HL-60 (cell line): ENCODE measurements around the gene FRZB.

Experiments used
- DNase-seq, 2 experiments: peaks; one replicate each; pipeline ENCODE4 v3.0.0-alpha.2; 2010 to 2020; ENCODE audit warnings: low read depth in 1 of 2, low spot score in 1 of 2
- H3K27ac ChIP-seq: fragments of 250-450 bp; sonication (Bioruptor Pico); replicated peaks from 2 replicates; pipeline ENCODE4 v1.5.1; 2020; ENCODE audit warnings: mild to moderate bottlenecking, moderate library complexity
- H3K27me3 ChIP-seq: fragments of 250-450 bp; sonication (Bioruptor Pico); 2 replicates; pipeline ENCODE4 v1.5.1; 2021; ENCODE audit warnings: mild to moderate bottlenecking, moderate library complexity; ENCODE audit not compliant: insufficient read depth, poor library complexity, severe bottlenecking
- H3K4me3 ChIP-seq: replicated peaks from 2 replicates; pipeline ENCODE4 v1.5.1; 2011; ENCODE audit warnings: mild to moderate bottlenecking, control low read depth, low read length; ENCODE audit not compliant: insufficient read depth
- GABPA ChIP-seq: IDR thresholded peaks from 2 replicates; pipeline ENCODE4 v1.6.1; 2012; ENCODE audit warnings: low read depth
- POLR2AphosphoS5 ChIP-seq: IDR thresholded peaks from 2 replicates; pipeline ENCODE4 v1.6.1; 2012; ENCODE audit warnings: low read depth
- SPI1 ChIP-seq: IDR thresholded peaks from 2 replicates; pipeline ENCODE4 v1.6.1; 2012; ENCODE audit warnings: low read depth, mild to moderate bottlenecking, borderline replicate concordance
- TF ChIP-seq, protein P1 (sequence below): IDR thresholded peaks from one replicate; pipeline ENCODE4 v1.5.1; 2011; ENCODE audit warnings: low read length, control low read depth, inconsistent platforms; ENCODE audit not compliant: insufficient read depth
- TF ChIP-seq, protein P2 (sequence below): IDR thresholded peaks from 2 replicates; pipeline ENCODE4 v1.6.1; 2012; ENCODE audit warnings: low read depth; ENCODE audit not compliant: insufficient replicate concordance

The FRZB gene

GRCh38 chr2:182867426-182868053 is 1.1 kb upstream of the FRZB start:
- DNase-seq = no peak
- Histone ChIP-seq H3K27me3 (peaks cover 25% of the 10 kb centered on the region), H3K4me3 (no peak overlapping the region), H3K27ac (no peak overlapping the region)
- TF ChIP-seq, protein P1, sequence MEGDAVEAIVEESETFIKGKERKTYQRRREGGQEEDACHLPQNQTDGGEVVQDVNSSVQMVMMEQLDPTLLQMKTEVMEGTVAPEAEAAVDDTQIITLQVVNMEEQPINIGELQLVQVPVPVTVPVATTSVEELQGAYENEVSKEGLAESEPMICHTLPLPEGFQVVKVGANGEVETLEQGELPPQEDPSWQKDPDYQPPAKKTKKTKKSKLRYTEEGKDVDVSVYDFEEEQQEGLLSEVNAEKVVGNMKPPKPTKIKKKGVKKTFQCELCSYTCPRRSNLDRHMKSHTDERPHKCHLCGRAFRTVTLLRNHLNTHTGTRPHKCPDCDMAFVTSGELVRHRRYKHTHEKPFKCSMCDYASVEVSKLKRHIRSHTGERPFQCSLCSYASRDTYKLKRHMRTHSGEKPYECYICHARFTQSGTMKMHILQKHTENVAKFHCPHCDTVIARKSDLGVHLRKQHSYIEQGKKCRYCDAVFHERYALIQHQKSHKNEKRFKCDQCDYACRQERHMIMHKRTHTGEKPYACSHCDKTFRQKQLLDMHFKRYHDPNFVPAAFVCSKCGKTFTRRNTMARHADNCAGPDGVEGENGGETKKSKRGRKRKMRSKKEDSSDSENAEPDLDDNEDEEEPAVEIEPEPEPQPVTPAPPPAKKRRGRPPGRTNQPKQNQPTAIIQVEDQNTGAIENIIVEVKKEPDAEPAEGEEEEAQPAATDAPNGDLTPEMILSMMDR = no peak
- TF ChIP-seq, protein P2, sequence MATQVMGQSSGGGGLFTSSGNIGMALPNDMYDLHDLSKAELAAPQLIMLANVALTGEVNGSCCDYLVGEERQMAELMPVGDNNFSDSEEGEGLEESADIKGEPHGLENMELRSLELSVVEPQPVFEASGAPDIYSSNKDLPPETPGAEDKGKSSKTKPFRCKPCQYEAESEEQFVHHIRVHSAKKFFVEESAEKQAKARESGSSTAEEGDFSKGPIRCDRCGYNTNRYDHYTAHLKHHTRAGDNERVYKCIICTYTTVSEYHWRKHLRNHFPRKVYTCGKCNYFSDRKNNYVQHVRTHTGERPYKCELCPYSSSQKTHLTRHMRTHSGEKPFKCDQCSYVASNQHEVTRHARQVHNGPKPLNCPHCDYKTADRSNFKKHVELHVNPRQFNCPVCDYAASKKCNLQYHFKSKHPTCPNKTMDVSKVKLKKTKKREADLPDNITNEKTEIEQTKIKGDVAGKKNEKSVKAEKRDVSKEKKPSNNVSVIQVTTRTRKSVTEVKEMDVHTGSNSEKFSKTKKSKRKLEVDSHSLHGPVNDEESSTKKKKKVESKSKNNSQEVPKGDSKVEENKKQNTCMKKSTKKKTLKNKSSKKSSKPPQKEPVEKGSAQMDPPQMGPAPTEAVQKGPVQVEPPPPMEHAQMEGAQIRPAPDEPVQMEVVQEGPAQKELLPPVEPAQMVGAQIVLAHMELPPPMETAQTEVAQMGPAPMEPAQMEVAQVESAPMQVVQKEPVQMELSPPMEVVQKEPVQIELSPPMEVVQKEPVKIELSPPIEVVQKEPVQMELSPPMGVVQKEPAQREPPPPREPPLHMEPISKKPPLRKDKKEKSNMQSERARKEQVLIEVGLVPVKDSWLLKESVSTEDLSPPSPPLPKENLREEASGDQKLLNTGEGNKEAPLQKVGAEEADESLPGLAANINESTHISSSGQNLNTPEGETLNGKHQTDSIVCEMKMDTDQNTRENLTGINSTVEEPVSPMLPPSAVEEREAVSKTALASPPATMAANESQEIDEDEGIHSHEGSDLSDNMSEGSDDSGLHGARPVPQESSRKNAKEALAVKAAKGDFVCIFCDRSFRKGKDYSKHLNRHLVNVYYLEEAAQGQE = no peak

DNA sequence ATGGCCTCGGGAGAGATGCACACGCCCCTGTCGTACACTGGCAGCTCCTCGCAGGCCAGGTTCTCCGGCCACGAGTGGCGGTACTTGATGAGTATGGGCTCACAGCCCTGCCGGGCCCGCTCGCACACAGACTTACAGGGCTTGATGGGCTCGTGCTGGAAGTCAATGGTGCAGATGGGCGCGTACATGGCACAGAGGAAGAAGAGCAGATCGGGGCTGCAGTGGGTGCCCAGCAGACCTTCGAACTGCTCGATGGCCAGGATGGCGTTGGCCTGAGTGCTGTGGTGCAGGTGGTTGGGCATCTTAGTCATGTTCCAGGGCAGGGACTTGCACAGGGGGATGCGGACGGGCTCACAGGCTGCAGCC is 359 bp downstream of the FRZB start:
- no peak for DNase-seq
- Histone ChIP-seq H3K27ac (no peak overlapping the region), H3K27me3 (peaks cover 25% of the 10 kb centered on the region), H3K4me3 (no peak overlapping the region)
- TF ChIP-seq, protein P1 = no peak
- TF ChIP-seq SPI1 (no peak), POLR2AphosphoS5 (no peak), GABPA (no peak)

DNA sequence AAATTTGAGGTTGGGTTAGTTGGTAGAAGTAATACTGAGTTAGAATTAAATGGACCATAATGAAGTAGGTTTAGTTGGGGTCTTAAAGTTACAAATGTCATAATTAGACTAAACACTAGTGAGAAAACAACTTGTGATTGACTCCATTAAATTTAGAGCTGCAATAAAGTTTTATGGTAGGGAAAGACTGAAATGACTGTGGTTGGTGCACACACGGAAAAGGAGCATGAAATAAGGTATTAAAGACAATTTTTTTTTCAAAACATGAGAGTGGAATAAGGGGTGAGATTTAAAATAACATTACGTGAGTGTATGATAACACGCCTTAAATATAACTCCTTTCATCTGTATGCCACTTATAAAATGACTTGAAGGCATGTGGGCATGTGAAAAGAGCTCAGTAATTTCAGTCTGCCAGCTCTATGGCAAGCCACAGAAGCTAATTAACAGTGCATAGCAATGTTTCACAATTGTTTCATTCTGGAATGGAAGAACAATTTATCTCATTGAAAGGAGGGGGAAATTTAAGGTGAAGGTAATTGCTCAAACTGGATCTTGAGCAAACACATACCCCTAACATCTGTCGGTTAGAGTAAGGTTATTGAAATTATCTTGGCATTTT is 1.4 kb downstream of the FRZB start:
- DNase-seq = no peak
- H3K4me3 ChIP-seq = no peak overlapping the region
- peaks cover 25% of the 10 kb centered on the region for H3K27me3 ChIP-seq
- TF ChIP-seq, protein P2 = no peak
- TF ChIP-seq GABPA (no peak), POLR2AphosphoS5 (no peak), SPI1 (no peak)
- TF ChIP-seq, protein P1 = no peak
- H3K27ac ChIP-seq = no peak overlapping the region

DNA sequence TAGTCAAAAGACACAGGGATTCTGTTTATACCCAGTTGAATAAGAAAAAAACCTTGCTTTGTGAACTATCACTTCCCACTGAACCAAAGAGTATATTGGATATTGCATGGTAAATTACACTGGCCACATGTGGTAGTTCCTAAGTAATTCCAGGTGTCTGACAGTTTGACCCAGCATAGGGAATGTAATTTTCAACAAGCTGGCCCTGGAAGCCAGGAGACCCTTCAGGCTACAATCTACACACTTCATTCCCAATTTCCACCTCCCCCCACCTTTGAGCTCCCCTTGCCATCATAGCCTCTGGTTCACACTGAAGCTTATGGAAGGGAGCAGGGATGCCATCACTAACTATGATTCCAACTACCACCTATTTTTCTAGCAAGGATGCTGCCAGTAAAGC is 2.8 kb downstream of the FRZB start:
- Histone ChIP-seq H3K27ac (no peak overlapping the region), H3K4me3 (no peak overlapping the region), H3K27me3 (peaks cover 25% of the 10 kb centered on the region)
- TF ChIP-seq, protein P2 = no peak
- TF ChIP-seq POLR2AphosphoS5 (no peak), SPI1 (no peak), GABPA (no peak)
- TF ChIP-seq, protein P1 = no peak
- DNase-seq = no peak
